HK-2 (cell line): Measurements from ENCODE around the gene C1D.
"Not testable (repeated sequence)": the region's sequence is repeated elsewhere in the genome, so short reads cannot be mapped to it uniquely, and the experiment has no call there.

Experiments used
- DNase-seq: peaks from one replicate; pipeline ENCODE4 v3.0.0-alpha.2; 2018; ENCODE audit not compliant: unreplicated experiment

C1D gene

DNA sequence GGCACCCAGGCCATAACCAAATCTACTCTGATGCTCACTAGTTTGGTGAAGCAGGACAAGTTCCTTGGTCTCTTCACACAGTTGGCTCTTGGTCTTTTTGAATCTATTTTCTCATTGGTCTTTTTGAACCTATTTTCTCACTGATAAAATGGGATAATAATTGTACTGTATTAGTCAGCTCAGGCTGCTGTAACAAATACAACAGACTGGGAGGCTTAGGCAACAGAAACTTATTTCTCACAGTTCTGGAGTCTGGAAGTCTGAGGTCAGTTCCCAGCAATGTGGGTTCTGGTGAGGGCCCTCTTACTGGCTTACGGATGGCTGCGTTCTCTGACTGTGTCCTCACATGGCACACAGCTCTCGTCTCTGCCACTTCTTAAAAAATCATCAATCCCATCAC, 63.5 kb downstream of the C1D start:
- no peak for DNase-seq

DNA sequence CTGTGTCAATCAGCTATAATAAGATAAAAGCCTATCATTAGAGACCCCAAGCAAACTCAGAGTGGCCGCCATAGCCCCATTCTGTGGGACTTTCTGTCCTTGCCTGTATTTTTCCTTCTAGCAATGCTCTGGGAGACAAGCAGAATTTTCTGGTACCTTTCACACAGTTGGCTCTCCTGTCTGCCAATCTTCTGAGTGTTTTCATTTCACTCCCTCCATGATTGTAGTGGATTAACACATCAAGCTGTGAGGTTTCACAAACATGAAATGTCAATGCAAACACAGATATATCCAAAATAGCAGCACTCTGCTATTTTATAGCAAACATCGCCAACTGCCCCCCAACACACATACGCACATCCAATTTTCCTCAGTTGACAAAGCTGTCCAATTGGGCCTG, 64.9 kb downstream of the C1D start:
- DNase-seq: no peak

DNA sequence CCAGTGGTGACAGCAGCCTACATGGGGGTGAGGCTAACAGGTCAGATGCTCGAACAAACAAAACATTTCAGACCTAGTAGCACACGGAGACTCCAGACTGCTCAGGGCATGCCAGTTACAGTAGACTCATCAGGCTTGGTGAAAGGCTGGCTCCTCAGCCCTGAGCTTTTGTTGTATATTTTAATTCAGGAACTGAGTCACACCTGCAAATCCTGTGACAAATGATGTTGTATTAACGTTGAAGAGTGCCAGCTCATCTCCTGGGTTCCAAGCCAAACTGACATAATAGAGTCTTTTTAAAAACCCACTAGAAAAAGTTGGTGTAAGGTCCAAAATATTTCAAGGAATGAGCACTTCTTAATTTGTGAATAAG, 65.3 kb downstream of the C1D start:
- peak; percentile 28 for DNase-seq

DNA sequence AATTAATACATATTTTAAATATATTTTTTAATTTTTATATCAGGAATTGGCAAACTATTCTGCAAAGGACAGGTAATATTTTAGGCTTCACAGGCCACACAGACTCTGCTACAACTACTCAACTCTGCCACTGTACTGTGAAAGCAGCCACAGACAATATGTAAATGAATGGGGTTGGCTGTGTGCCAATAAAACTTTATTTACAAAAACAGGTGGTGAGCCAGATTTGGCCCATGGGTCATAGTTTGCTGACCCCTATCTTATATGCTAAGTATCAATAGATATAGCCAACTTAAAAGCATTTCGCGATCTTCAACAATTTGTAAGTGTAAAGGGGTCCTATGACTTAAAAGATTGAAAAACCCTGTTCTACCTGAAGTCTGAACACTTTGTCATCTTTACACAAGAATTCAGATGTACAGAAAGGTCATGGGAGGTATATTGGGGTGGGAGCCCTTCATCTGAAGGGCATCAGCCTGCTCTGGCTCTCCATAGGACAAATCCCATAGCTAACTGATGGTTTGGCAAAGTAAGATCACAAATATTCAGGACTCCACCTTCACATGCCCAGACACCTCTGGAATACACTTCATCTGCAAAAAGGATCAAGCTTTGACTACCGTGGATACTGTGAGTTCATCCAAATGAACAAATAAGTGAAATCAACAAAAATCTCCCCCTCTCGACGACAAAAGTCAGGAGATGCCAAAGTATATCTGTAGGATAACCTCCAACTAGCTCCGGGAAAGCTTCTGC, 65.9 kb downstream of the C1D start:
- no peak for DNase-seq

DNA sequence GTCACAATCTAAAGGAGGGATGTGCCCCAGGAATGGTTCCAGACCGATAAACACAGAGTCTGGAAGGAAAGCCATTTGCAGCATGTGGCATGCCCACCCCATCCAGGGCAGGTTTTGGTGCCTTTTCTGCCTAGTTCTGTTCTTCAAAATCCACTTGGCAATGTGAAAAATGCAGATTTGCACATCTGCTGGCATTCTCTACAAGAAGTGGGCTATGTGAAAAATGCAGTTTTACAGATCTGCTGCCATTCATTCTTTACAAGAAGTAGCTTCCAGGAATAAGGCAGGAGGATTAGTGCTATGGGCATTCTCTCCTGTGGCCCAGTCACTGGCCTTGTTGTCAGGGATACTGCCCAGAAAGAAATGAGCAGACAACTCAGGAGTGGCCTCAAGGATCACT, 68.1 kb downstream of the C1D start:
- no peak for DNase-seq

DNA sequence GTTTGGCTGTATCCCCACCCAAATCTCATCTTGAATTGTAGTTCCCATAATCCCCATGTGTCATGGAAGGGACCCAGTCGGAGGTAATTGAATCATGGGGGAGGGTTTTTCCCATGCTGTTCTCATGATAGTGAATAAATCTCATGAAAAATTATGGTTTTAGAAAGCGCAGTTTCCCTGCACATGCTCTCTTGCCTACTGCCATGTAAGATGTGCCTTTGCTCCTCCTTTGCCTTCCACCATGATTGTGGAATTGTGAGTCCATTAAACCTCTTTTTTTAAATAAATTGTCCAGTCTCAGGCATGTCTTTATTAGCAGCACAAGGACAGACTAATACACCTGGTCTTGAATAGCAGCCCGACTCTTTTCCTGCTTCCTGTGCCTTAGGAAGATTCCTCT, 68.7 kb downstream of the C1D start:
- DNase-seq: not testable (repeated sequence)

DNA sequence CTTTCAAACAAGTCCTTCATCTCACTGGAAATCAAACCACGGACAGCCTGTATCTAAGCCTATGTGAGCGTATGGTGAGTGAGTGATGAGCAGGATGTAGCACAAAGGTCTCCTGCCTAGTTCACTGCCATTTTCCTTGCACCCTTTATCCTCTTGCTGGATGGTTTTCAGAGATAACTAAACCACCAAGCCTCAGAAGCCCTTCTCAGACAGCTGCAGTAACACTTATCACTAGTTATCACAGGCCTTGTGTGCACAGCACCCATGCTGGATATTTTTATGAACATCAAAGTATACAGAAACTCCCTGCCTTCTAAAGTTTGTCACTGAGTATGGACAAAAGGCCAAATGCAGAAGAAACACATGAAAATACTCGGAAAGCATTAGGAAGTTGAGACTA, 69.5 kb downstream of the C1D start:
- DNase-seq: no peak

DNA sequence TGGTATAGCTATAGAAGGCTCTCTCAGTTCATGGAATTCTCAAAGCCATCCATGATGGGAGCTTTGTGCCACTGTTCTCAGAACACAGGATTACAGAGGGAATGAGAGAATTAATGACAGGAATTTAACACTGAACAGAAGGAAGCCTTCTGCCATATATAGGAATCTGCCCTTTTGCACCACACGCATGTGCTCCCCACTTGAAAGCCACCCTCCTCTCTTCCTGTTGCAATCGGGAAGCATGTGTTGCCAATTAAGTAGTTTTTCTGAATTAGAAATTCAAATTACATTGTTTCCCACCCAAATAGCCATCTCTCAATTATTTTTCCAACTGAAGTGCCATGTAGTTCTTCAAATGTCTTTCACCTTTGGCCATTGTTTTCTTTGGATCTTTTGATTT, 71.3 kb downstream of the C1D start:
- no peak for DNase-seq
